Ecto neural progenitor cell (in vitro differentiated cells): ENCODE measurements around the gene RAD51B.

Experiments used
- DNase-seq: peaks from one replicate; pipeline ENCODE4 v3.0.0-alpha.2; 2018; ENCODE audit warnings: low spot score

The RAD51B gene

GRCh38 chr14:68728342-68729106, 908.9 kb downstream of the RAD51B start:
- no peak for DNase-seq

DNA sequence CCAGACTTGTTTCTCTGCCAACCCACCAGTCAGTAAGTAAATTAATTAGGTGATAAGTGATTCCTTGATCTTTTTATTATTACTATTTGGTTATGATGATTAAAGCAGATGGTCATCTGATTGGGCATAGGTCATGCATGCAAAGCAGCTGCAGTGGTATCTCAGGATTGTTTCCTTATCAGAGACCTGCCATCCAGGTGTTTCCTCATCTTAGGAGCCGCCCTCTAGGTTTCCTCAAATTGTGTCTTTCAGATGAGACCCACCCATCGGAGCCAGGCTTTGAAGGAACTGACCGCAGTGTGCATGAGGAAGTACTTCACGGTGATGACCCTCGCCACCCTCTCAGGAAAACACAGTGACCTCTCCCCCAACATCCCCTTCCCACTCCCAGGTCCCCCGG, 910.0 kb downstream of the RAD51B start:
- no peak for DNase-seq

- no peak for DNase-seq
Observed at GRCh38 chr14:68730348-68730747, 910.8 kb downstream of the RAD51B start.

- DNase-seq: peak; percentile 85
Observed at GRCh38 chr14:68730811-68731425, 911.3 kb downstream of the RAD51B start.

GRCh38 chr14:68733086-68733914, 913.7 kb downstream of the RAD51B start:
- DNase-seq: no peak

GRCh38 chr14:68734231-68734732, 914.7 kb downstream of the RAD51B start:
- no peak for DNase-seq

DNA sequence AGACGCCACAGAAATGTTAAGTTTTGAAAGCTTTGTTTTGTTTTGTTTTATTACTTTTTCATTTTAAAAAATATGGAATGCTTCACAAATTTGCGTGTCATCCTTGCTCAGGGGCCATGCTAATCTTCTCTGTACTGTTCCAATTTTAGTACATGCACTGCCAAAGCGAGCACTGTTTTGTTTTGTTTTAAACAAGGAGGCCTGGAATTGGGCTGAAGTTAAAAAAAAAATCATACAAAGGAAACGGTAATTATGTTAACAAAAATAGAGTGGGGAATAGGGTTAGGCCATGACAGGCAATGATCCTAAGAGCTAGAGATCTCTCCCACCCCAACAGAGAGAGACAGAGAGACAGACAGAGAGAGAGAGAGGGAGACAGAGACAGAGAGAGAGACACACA, 916.3 kb downstream of the RAD51B start:
- DNase-seq: no peak

GRCh38 chr14:68736471-68736871, 916.9 kb downstream of the RAD51B start:
- no peak for DNase-seq

GRCh38 chr14:68737086-68737485, 917.5 kb downstream of the RAD51B start:
- no peak for DNase-seq

- no peak for DNase-seq
Observed at GRCh38 chr14:68738559-68738958, 919.0 kb downstream of the RAD51B start.

GRCh38 chr14:68739701-68740100, 920.1 kb downstream of the RAD51B start:
- DNase-seq: no peak

- no peak for DNase-seq
Observed at GRCh38 chr14:68740788-68741476, 921.4 kb downstream of the RAD51B start.

GRCh38 chr14:68741477-68741791, 921.9 kb downstream of the RAD51B start:
- DNase-seq: no peak

DNA sequence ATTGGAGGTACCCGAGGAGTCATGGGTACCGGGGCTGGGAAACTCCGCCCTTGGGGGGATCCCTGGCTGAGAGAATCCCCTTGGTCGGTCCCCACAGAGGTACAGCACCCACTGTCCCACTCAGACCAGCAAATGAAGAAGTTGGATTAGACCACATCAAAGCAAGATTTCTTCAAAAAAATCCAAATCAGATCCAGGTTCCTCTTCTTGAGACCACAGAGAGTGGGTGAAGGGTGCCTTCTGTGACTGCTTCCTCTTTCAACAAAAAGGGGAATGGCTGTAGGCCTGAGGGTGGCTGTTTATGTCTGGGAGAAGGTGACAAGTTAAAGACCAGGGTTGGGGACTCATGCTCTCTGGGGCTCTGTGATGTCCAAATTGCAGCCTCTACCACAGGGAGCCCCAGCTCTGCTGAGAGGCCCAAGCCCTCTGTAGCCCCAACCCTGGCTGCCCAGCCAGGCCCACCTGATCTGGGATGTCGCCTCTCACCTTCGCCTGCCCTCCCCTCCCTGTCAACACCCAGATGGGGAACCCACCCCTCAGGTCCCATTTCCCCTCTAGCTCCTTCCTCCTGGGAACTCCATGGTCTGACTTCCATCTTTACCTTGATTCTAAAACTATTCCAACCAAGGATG, 922.4 kb downstream of the RAD51B start:
- DNase-seq: no peak

DNA sequence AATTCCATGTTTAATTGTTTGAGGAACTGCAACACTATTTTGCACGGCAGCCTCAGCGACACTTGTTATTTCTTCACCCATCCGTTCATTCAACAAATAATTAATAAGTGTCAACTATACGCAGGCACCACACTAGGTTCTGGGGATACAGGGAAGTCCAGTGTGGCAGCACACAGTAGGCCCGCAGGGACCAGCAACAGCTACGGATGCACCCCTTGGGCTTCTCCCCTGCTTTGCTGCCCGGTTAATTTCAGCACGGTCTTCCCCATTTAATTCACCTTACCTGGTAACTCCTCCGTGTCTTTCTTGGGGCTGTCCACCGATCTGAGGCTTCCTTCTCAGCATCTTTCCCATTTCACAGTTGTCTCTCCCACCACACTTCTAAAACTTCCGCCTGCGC, 925.0 kb downstream of the RAD51B start:
- no peak for DNase-seq

DNA sequence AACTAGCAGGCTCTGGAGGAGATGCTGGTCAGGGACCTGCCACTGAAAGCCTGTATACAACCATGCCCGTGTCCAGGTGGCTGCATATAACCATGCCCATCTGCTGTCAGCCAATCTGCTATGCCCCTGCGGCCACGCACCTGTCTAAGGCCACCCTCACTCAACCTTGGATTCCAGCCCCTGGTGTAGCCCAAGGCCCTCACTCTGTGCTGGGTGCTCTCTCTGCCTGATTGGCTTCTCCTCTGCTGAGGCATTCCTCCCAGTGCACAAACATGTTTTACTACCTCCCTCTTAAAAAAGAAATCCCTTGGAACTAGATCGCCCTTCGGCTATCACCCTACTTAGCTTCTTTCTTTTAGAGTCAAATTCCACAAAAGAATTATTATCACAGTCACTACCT, 927.8 kb downstream of the RAD51B start:
- no peak for DNase-seq

DNA sequence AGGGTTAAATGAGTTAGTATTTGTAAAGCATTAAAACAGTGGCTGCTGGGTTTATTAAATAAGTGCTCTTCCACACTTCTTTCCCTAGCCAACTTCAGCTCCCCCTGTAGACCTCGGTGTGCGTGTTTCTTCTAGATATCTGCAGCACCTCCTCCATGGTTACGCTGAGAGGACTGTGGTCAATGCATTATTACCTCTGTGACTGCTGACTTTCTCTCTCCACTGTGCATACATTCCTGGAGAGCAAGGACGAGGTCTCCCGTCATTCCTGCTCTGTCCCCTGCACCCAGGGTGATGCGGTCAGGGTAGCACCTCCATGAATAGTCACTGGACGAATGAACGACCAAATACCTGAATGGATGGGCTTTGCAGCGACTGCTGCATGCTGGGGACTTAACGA, 928.7 kb downstream of the RAD51B start:
- DNase-seq: no peak

- DNase-seq: no peak
Observed at GRCh38 chr14:68748691-68749090, 929.1 kb downstream of the RAD51B start.

DNA sequence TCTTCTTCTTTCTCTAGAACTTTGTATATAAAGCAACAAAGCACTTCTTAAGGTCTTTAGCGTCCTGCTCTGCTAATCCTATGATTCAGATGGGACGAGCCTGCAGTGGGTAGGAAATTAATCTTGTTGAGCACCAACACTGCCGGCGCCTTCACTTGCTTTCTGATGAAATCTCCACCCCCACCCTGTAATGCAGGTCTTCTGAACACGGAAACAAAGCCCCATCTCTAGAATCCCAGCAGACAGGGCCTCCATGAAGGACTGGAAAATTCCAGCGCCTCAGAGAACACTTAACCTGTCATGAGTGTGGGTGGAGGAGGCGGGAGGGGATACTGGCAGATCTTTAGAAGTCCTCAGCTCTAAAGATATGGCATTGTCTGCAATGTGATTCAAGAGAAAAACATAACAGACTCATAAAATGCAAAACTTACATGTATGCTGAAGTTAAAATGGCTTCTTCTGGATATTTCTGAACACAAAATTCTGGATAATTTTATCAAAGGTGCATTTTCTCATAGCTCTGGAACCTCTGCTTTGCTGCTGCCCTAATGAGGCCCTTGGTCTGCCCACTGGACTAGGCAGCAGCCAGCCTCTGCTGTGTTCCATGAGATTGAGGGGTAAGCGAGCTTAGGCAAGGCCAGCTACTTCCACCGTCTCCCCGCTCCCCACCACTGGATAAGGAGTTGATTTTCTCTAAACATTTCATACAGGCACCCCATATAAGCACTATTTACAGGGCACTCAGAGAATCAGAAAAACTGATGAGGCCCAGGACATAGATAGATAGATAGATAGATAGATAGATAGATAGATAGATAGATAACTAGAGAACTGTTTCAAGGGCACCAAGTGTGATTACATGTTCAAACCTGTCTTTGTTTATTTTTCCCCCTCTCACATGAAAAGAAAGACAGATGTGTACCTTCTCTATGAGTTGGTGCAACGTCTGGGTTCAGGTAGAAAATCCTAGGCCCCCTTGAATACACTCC, 930.2 kb downstream of the RAD51B start:
- no peak for DNase-seq

DNA sequence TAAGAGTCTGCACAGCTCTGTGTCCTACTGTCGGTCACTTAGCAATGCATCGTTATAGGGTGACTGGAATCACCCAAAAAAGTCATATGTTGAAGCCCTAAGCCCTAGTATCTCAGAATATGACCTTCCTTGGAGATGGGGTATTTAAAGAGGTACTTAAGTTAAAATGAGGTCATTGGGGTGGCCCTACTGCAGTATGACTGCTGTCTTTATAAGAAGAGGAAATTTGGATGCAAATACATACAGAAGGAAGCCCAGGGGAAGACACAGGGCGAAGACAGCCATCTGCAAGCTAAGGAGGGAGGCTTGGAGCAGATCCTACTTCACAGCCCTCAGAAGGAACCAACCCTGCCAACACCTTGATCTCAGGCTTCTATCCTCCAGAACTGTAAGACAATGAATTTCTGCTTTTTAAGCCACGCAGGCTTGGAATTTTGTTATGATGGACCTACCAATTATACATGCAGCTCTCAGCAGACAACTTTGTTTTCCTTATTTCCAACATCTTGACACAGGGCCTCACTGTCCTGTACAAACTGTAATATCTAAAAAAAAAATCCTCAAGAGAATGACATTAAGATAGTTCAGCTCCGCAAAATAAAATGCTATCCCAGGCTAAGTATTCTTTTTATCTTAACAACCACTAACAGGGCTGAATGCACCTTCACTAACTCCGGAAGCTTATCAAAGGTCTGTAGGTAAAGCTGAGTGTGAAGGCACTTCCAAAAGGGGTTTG, 932.9 kb downstream of the RAD51B start:
- DNase-seq: no peak
